Neural cell (in vitro differentiated cells): ENCODE measurements around the gene NFIA. TPM values are rescaled to one million over a fixed set of nuclear protein-coding genes. Genes with fewer than 3 reads are reported as not detected.

Experiments used
- H2AFZ ChIP-seq: fragments of 200-600, 300-800 bp; sonication (generic), shearing (Covaris generic); 2 replicates; pipeline ENCODE4 v1.6.0; 2014; ENCODE audit warnings: low read depth, mild to moderate bottlenecking, antibody characterized with exemption, low read length, moderate library complexity
- H3F3A ChIP-seq: fragments of 200-600 bp; shearing (Covaris generic); 2 replicates; pipeline ENCODE4 v1.6.1; 2016; ENCODE audit warnings: mild to moderate bottlenecking, moderate library complexity, mixed read lengths, antibody characterized with exemption, low read length; ENCODE audit not compliant: insufficient read depth, poor library complexity, severe bottlenecking
- H3K27ac ChIP-seq: fragments of 200-600, 300-800 bp; sonication (generic), shearing (Covaris generic); 2 replicates; pipeline ENCODE4 v1.5.1; 2014; ENCODE audit warnings: mild to moderate bottlenecking, low read length, moderate library complexity
- H3K27me3 ChIP-seq: fragments of 300-800, 200-600 bp; sonication (generic), shearing (Covaris generic); 2 replicates; pipeline ENCODE4 v1.6.0; 2014; ENCODE audit warnings: mild to moderate bottlenecking, low read depth, low read length, moderate library complexity; ENCODE audit not compliant: insufficient read depth
- H3K36me3 ChIP-seq: fragments of 300-800, 200-600 bp; sonication (generic), shearing (Covaris generic); 2 replicates; pipeline ENCODE4 v1.5.1; 2014; ENCODE audit warnings: mild to moderate bottlenecking, antibody characterized with exemption, low read length, moderate library complexity; ENCODE audit not compliant: insufficient read depth
- H3K4me2 ChIP-seq: fragments of 300-800, 200-600 bp; sonication (generic), shearing (Covaris generic); 2 replicates; pipeline ENCODE4 v1.6.0; 2014; ENCODE audit warnings: mild to moderate bottlenecking, low read length
- H3K4me3 ChIP-seq: fragments of 300-800, 200-600 bp; sonication (generic), shearing (Covaris generic); 2 replicates; pipeline ENCODE4 v1.5.1; 2014; ENCODE audit warnings: mild to moderate bottlenecking, low read length, moderate library complexity
- H3K79me2 ChIP-seq: fragments of 200-600 bp; shearing (Covaris generic); replicated peaks from 2 replicates; pipeline ENCODE4 v1.6.0; 2014; ENCODE audit warnings: mild to moderate bottlenecking, low read length, moderate library complexity; ENCODE audit not compliant: insufficient read depth
- H3K9ac ChIP-seq: fragments of 300-800, 200-600 bp; sonication (generic), shearing (Covaris generic); 2 replicates; pipeline ENCODE4 v1.6.1; 2016; ENCODE audit warnings: mild to moderate bottlenecking, low read length, mixed read lengths
- H3K9me2 ChIP-seq: fragments of 200-600 bp; shearing (Covaris generic); 2 replicates; pipeline ENCODE4 v1.6.1; 2016; ENCODE audit warnings: mild to moderate bottlenecking, low read length, mixed read lengths; ENCODE audit not compliant: insufficient read depth
- H3K9me3 ChIP-seq: fragments of 200-600, 300-800 bp; sonication (generic), shearing (Covaris generic); 2 replicates; pipeline ENCODE4 v1.6.1; 2016; ENCODE audit warnings: mild to moderate bottlenecking, mixed run types, low read length, moderate library complexity, mixed read lengths
- H4K20me1 ChIP-seq: fragments of 200-600 bp; shearing (Covaris generic); 2 replicates; pipeline ENCODE4 v1.6.1; 2016; ENCODE audit warnings: mild to moderate bottlenecking, mixed run types; ENCODE audit not compliant: insufficient read depth
- CTCF ChIP-seq: fragments of 450-650 bp; IDR thresholded peaks from 2 replicates; pipeline ENCODE4 v1.5.1; 2014; ENCODE audit warnings: antibody characterized with exemption, mild to moderate bottlenecking, moderate library complexity; ENCODE audit not compliant: poor library complexity, severe bottlenecking
- EP300 ChIP-seq: fragments of 450-650 bp; conservative IDR thresholded peaks from 2 replicates; pipeline ENCODE4 v1.6.1; 2014; ENCODE audit warnings: antibody characterized with exemption, mild to moderate bottlenecking, moderate library complexity; ENCODE audit not compliant: poor library complexity, severe bottlenecking
- EZH2 ChIP-seq: fragments of 200-600, 300-800 bp; shearing (Covaris generic), sonication (generic); IDR thresholded peaks from 2 replicates; pipeline ENCODE4 v1.6.1; 2014; ENCODE audit warnings: antibody characterized with exemption, low read length, borderline replicate concordance, mild to moderate bottlenecking; ENCODE audit not compliant: insufficient read depth, poor library complexity, severe bottlenecking
- MXI1 ChIP-seq: fragments of 450-650 bp; conservative IDR thresholded peaks from 2 replicates; pipeline ENCODE4 v1.6.1; 2014; ENCODE audit warnings: antibody characterized with exemption, mild to moderate bottlenecking; ENCODE audit not compliant: poor library complexity, severe bottlenecking
- POLR2AphosphoS5 ChIP-seq: IDR thresholded peaks from 2 replicates; pipeline ENCODE4 v1.6.1; 2012
- RAD21 ChIP-seq: fragments of 450-650 bp; conservative IDR thresholded peaks from 2 replicates; pipeline ENCODE4 v1.6.1; 2014; ENCODE audit warnings: antibody characterized with exemption, mild to moderate bottlenecking, moderate library complexity
- REST ChIP-seq: IDR thresholded peaks from 2 replicates; pipeline ENCODE4 v1.6.1; 2012; ENCODE audit warnings: borderline replicate concordance
- SMC3 ChIP-seq: fragments of 450-650 bp; conservative IDR thresholded peaks from 2 replicates; pipeline ENCODE4 v1.6.1; 2014; ENCODE audit warnings: antibody characterized with exemption, mild to moderate bottlenecking, moderate library complexity; ENCODE audit not compliant: poor library complexity
- TAF1 ChIP-seq: IDR thresholded peaks from 2 replicates; pipeline ENCODE4 v1.6.1; 2012; ENCODE audit warnings: low read depth
- polyA plus RNA-seq: library from polyadenylated mRNA; depleted of rRNA; stranded (reverse); fragments of >200 nt; gene quantifications from 2 replicates; pipeline ENCODE4 v1.2.3, GENCODE V29; 2014

Gene NFIA
- polyA plus RNA-seq, 1 donor from 2014 or later = 0.47 TPM

- H3K4me3 ChIP-seq = no peak overlapping the region
- no peaks in the 10 kb centered on the region for H3K9me2 ChIP-seq
- H3K79me2 ChIP-seq = no peaks in the 10 kb centered on the region
- H3K36me3 ChIP-seq = no peaks in the 10 kb centered on the region
- no peak overlapping the region for H3K27ac ChIP-seq
- no peaks in the 10 kb centered on the region for H3K9me3 ChIP-seq
- H3F3A ChIP-seq = no peaks in the 10 kb centered on the region
- no peak for TF ChIP-seq CTCF
- no peak for TF ChIP-seq RAD21
- TF ChIP-seq MXI1 = no peak
- no peak for TF ChIP-seq TAF1
- TF ChIP-seq EZH2 = no peak
- TF ChIP-seq EP300 = no peak
- TF ChIP-seq POLR2AphosphoS5 = no peak
- no peak for TF ChIP-seq SMC3
- no peak overlapping the region for H2AFZ ChIP-seq
- H3K4me2 ChIP-seq = no peak overlapping the region
- H4K20me1 ChIP-seq = no peaks in the 10 kb centered on the region
- no peaks in the 10 kb centered on the region for H3K27me3 ChIP-seq
- H3K9ac ChIP-seq = no peak overlapping the region
Measured at GRCh38 chr1:61334718-61335589, 252.6 kb downstream of the NFIA start.

- no peak overlapping the region for H3K9ac ChIP-seq
- TF ChIP-seq CTCF (no peak), EZH2 (no peak), REST (no peak), MXI1 (no peak), POLR2AphosphoS5 (no peak), EP300 (no peak), SMC3 (no peak), RAD21 (no peak), TAF1 (no peak)
- H3K4me2 ChIP-seq = no peak overlapping the region
- no peak overlapping the region for H3K4me3 ChIP-seq
- no peaks in the 10 kb centered on the region for H3K9me2 ChIP-seq
- no peaks in the 10 kb centered on the region for H3K36me3 ChIP-seq
- no peaks in the 10 kb centered on the region for H3F3A ChIP-seq
- H3K79me2 ChIP-seq = no peaks in the 10 kb centered on the region
- H4K20me1 ChIP-seq = no peaks in the 10 kb centered on the region
- no peak overlapping the region for H2AFZ ChIP-seq
- no peaks in the 10 kb centered on the region for H3K27me3 ChIP-seq
- no peak overlapping the region for H3K27ac ChIP-seq
- H3K9me3 ChIP-seq = no peaks in the 10 kb centered on the region
Measured at GRCh38 chr1:61337037-61337436, 254.7 kb downstream of the NFIA start.
